HG03095 (cell line): ENCODE data around the gene SEMA3G.
A peak's percentile ranks its signal among the peaks of the same experiment; 100 is the strongest.

Source experiments
- ATAC-seq: cut with Tn5 transposase; IDR thresholded peaks from one replicate; pipeline ENCODE4 v1.9.1; 2021; ENCODE audit warnings: moderate library complexity; ENCODE audit not compliant: unreplicated experiment

SEMA3G gene

GRCh38 chr3:52444860-52445793 is at the start of gene SEMA3G:
TSS of gene SEMA3G (minus strand) at chr3:52445103. CDS start at chr3:52445027, 76 bp downstream.
- peak; percentile 84 for ATAC-seq

GRCh38 chr3:52494445-52494844 is 49.5 kb upstream of the SEMA3G start:
- no peak for ATAC-seq

GRCh38 chr3:52493232-52494017 is 48.5 kb upstream of the SEMA3G start:
- no peak for ATAC-seq

GRCh38 chr3:52492059-52492458 is 47.2 kb upstream of the SEMA3G start:
- no peak for ATAC-seq

- no peak for ATAC-seq
Measured at GRCh38 chr3:52490939-52491526, 46.1 kb upstream of the SEMA3G start.

- ATAC-seq: no peak
Measured at GRCh38 chr3:52490035-52490938, 45.4 kb upstream of the SEMA3G start.

- no peak for ATAC-seq
Measured at GRCh38 chr3:52489453-52489852, 44.5 kb upstream of the SEMA3G start.

GRCh38 chr3:52488746-52489145 is 43.8 kb upstream of the SEMA3G start:
- ATAC-seq: no peak

GRCh38 chr3:52487788-52488691 is 43.1 kb upstream of the SEMA3G start:
- no peak for ATAC-seq

GRCh38 chr3:52487050-52487787 is 42.3 kb upstream of the SEMA3G start:
- no peak for ATAC-seq

- ATAC-seq: no peak
Measured at GRCh38 chr3:52484680-52485461, 40.0 kb upstream of the SEMA3G start.

GRCh38 chr3:52483577-52484381 is 38.9 kb upstream of the SEMA3G start:
- ATAC-seq: no peak

GRCh38 chr3:52483081-52483480 is 38.2 kb upstream of the SEMA3G start:
- ATAC-seq: no peak

- no peak for ATAC-seq
Measured at GRCh38 chr3:52481819-52482521, 37.1 kb upstream of the SEMA3G start.

GRCh38 chr3:52480768-52481715 is 36.1 kb upstream of the SEMA3G start:
- no peak for ATAC-seq
